HG02981 (cell line): ENCODE data around the gene PCNX2.
"Not testable (repeated sequence)": the region's sequence is repeated elsewhere in the genome, so short reads cannot be mapped to it uniquely, and the experiment has no call there.

Experiments used
- ATAC-seq: cut with Tn5 transposase; IDR thresholded peaks from one replicate; pipeline ENCODE4 v1.9.1; 2021; ENCODE audit warnings: mild to moderate bottlenecking, moderate library complexity; ENCODE audit not compliant: unreplicated experiment

PCNX2 gene

GRCh38 chr1:233019778-233020325 is 275.7 kb downstream of the PCNX2 start:
- no peak for ATAC-seq

GRCh38 chr1:233019083-233019482 is 276.4 kb downstream of the PCNX2 start:
- no peak for ATAC-seq

GRCh38 chr1:233016798-233017197 is 278.7 kb downstream of the PCNX2 start:
- no peak for ATAC-seq

GRCh38 chr1:233015965-233016364 is 279.6 kb downstream of the PCNX2 start:
- peak; percentile 74 for ATAC-seq

GRCh38 chr1:233012021-233012420 is 283.5 kb downstream of the PCNX2 start:
- no peak for ATAC-seq

GRCh38 chr1:233010146-233010545 is 285.4 kb downstream of the PCNX2 start:
- ATAC-seq = no peak

GRCh38 chr1:233006541-233006973 is 289.0 kb downstream of the PCNX2 start:
- no peak for ATAC-seq

GRCh38 chr1:233006108-233006507 is 289.4 kb downstream of the PCNX2 start:
- no peak for ATAC-seq

- no peak for ATAC-seq
Observed at GRCh38 chr1:233005703-233006102, 289.8 kb downstream of the PCNX2 start.

- ATAC-seq = no peak
Observed at GRCh38 chr1:233005156-233005555, 290.4 kb downstream of the PCNX2 start.

GRCh38 chr1:233004451-233004850 is 291.1 kb downstream of the PCNX2 start:
- ATAC-seq = no peak

GRCh38 chr1:233003638-233004037 is 291.9 kb downstream of the PCNX2 start:
- not testable (repeated sequence) for ATAC-seq

- no peak for ATAC-seq
Observed at GRCh38 chr1:232999956-233000625, 295.4 kb downstream of the PCNX2 start.

- ATAC-seq = no peak
Observed at GRCh38 chr1:232998646-232999045, 296.9 kb downstream of the PCNX2 start.

GRCh38 chr1:232998138-232998537 is 297.4 kb downstream of the PCNX2 start:
- no peak for ATAC-seq

GRCh38 chr1:232996143-232996542 is 299.4 kb downstream of the PCNX2 start:
- ATAC-seq = no peak

- ATAC-seq = no peak
Observed at GRCh38 chr1:232995189-232995588, 300.3 kb downstream of the PCNX2 start.

- ATAC-seq = no peak
Observed at GRCh38 chr1:232993555-232993954, 302.0 kb downstream of the PCNX2 start.

- no peak for ATAC-seq
Observed at GRCh38 chr1:232992227-232992626, 303.3 kb downstream of the PCNX2 start.

GRCh38 chr1:232991238-232991637 is 304.3 kb downstream of the PCNX2 start:
- ATAC-seq = no peak

- ATAC-seq = no peak
Observed at GRCh38 chr1:232990176-232991128, 305.1 kb downstream of the PCNX2 start.

- ATAC-seq = no peak
Observed at GRCh38 chr1:232988572-232989040, 306.9 kb downstream of the PCNX2 start.
